Endothelial cell of umbilical vein (primary cell): ENCODE data around the gene TTL. TPM values are rescaled to one million over a fixed set of nuclear protein-coding genes. Genes with fewer than 3 reads are reported as not detected.

Experiments
- BruUV-seq: library from RNA; stranded (reverse); fragments of 400-500 nt; replicated peaks from 2 replicates; lab custom pipeline; 2021; lab: Mats Ljungman, UMichigan
- CTCF ChIA-PET: fragments of 300-600, 350-600 bp; sonication (Branson Sonifier 250); formaldehyde crosslinking; loops from one replicate; lab custom pipeline; 2021; ENCODE audit warnings: antibody characterized with exemption, inconsistent platforms; lab: Charles Lee
- POLR2A ChIA-PET: fragments of 300-600, 350-600 bp; sonication (Branson Sonifier 250); formaldehyde crosslinking; loops from one replicate; lab custom pipeline; 2021; ENCODE audit warnings: antibody characterized with exemption, inconsistent platforms; lab: Charles Lee
- DNase-seq: peaks from one replicate; pipeline ENCODE4 v3.0.0-alpha.2; 2011; ENCODE audit warnings: low read depth, low spot score
- FAIRE-seq: peaks from 2 replicates; lab custom pipeline; 2011; peaks lifted over from hg19 to GRCh38; lab: Jason Lieb, UNC
- H2AFZ ChIP-seq: 2 replicates; pipeline ENCODE4 v1.6.0; 2012; ENCODE audit warnings: low read depth, low read length, control low read depth, inconsistent platforms
- H3K27ac ChIP-seq: 2 replicates; pipeline ENCODE4 v1.5.1; 2011; ENCODE audit warnings: low read depth, mild to moderate bottlenecking, control low read depth, low read length, moderate library complexity; ENCODE audit not compliant: insufficient read depth
- H3K27me3 ChIP-seq, 2 experiments: 2 replicates each; pipeline versions ENCODE4 v1.6.0 to v1.6.1; 2011; ENCODE audit warnings: low read length in 2 of 2, mixed read lengths in 1 of 2; ENCODE audit not compliant: control insufficient read depth in 2 of 2, insufficient read depth in 2 of 2
- H3K36me3 ChIP-seq, 2 experiments: 2 replicates in 1 of 2; 3 replicates in 1 of 2; pipeline ENCODE4 v1.5.1; 2011; ENCODE audit warnings: low read length in 2 of 2, mild to moderate bottlenecking in 1 of 2, moderate library complexity in 1 of 2; ENCODE audit not compliant: control insufficient read depth in 2 of 2, insufficient read depth in 2 of 2; ENCODE audit errors: extremely low read depth in 1 of 2
- H3K4me1 ChIP-seq: 3 replicates; pipeline ENCODE4 v1.5.1; 2011; ENCODE audit warnings: mild to moderate bottlenecking, low read length; ENCODE audit not compliant: control insufficient read depth, insufficient read depth; ENCODE audit errors: extremely low read depth
- H3K4me2 ChIP-seq: 2 replicates; pipeline ENCODE4 v1.6.1; 2011; ENCODE audit warnings: low read length, control low read depth, mixed read lengths; ENCODE audit not compliant: insufficient read depth
- H3K4me3 ChIP-seq, 3 experiments: fragments of 200-600 bp in 1 of 3; sonication (generic), shearing (Covaris generic) in 1 of 3; replicated peaks in 1 of 3; 2 replicates each; pipeline ENCODE4 v1.5.1; 2011 to 2016; ENCODE audit warnings: control low read depth in 3 of 3, low read length in 3 of 3, mild to moderate bottlenecking in 2 of 3, inconsistent platforms in 1 of 3, low read depth in 1 of 3, moderate library complexity in 1 of 3; ENCODE audit not compliant: insufficient read depth in 1 of 3
- H3K79me2 ChIP-seq: 2 replicates; pipeline ENCODE4 v1.6.0; 2012; ENCODE audit warnings: low read length, inconsistent platforms; ENCODE audit not compliant: control insufficient read depth, insufficient read depth
- H3K9ac ChIP-seq: replicated peaks from 2 replicates; pipeline ENCODE3; 2011; ENCODE audit warnings: low read length, control low read depth; ENCODE audit not compliant: insufficient read depth; ENCODE audit errors: extremely low read depth
- H3K9me1 ChIP-seq: replicated peaks from 3 replicates; pipeline ENCODE4 v1.6.0; 2011; ENCODE audit warnings: mild to moderate bottlenecking, low read length; ENCODE audit not compliant: control insufficient read depth, insufficient read depth; ENCODE audit errors: extremely low read depth
- H3K9me3 ChIP-seq: replicated peaks from 2 replicates; pipeline ENCODE4 v1.5.1; 2012; ENCODE audit warnings: low read length, inconsistent platforms; ENCODE audit not compliant: control insufficient read depth, insufficient read depth
- H4K20me1 ChIP-seq: replicated peaks from 2 replicates; pipeline ENCODE3; 2011; ENCODE audit warnings: mild to moderate bottlenecking, low read length; ENCODE audit not compliant: control insufficient read depth, insufficient read depth; ENCODE audit errors: extremely low read depth
- CTCF ChIP-seq, 2 donors: IDR thresholded peaks; 1 replicate in 1 of 2; 2 replicates in 1 of 2; pipeline ENCODE4 v1.5.1; 2011; ENCODE audit warnings: low read length in 2 of 2, mild to moderate bottlenecking in 2 of 2, moderate library complexity in 2 of 2, control low read depth in 1 of 2, inconsistent platforms in 1 of 2, low read depth in 1 of 2; ENCODE audit not compliant: insufficient read depth in 1 of 2; ENCODE audit errors: extremely low read depth in 1 of 2
- EZH2 ChIP-seq: IDR thresholded peaks from 2 replicates; pipeline ENCODE4 v1.6.1; 2012; ENCODE audit warnings: borderline replicate concordance, low read depth, mild to moderate bottlenecking, moderate library complexity, low read length, inconsistent platforms; ENCODE audit not compliant: severe bottlenecking
- FOS ChIP-seq: IDR thresholded peaks from 2 replicates; pipeline ENCODE4 v1.6.1; 2011; ENCODE audit warnings: mild to moderate bottlenecking, low read length, moderate library complexity, borderline replicate concordance; ENCODE audit not compliant: insufficient read depth
- GATA2 ChIP-seq: IDR thresholded peaks from 2 replicates; pipeline ENCODE4 v1.7.0; 2011; ENCODE audit warnings: low read depth, mild to moderate bottlenecking, moderate library complexity, mixed read lengths, low read length; ENCODE audit not compliant: insufficient read length, insufficient read depth
- JUN ChIP-seq: IDR thresholded peaks from 2 replicates; pipeline ENCODE4 v1.6.1; 2011; ENCODE audit warnings: borderline replicate concordance, low read depth; ENCODE audit not compliant: insufficient read length, insufficient read depth
- MAX ChIP-seq: IDR thresholded peaks from 2 replicates; pipeline ENCODE4 v1.6.1; 2011; ENCODE audit not compliant: insufficient read depth, insufficient read length
- MYC ChIP-seq: IDR thresholded peaks from one replicate; pipeline ENCODE4 v1.6.1; 2011; ENCODE audit warnings: mild to moderate bottlenecking, low read depth, low read length
- POLR2A ChIP-seq: IDR thresholded peaks from 2 replicates; pipeline ENCODE4 v1.6.1; 2012; ENCODE audit warnings: low read depth, mild to moderate bottlenecking, control low read depth, low read length
- POLR2AphosphoS5 ChIP-seq: IDR thresholded peaks from 2 replicates; pipeline ENCODE4 v1.6.1; 2012; ENCODE audit warnings: low read depth, mild to moderate bottlenecking, control low read depth, low read length, moderate library complexity; ENCODE audit not compliant: insufficient read depth
- dilution Hi-C: fragments of 300-500 bp; cut with MboI; formaldehyde crosslinking; loops from one replicate; pipeline ENCODE4 v1.15.0; 2019; ENCODE audit warnings: low sequenced_read_pairs; ENCODE audit not compliant: extremely low pct_ligation_motif_present
- intact Hi-C: fragments of 100-400 bp; cut with micrococcal nuclease; formaldehyde crosslinking; loops from one replicate; pipeline ENCODE4 v1.10.0; 2022
- polyA plus RNA-seq, 4 experiments: library from polyadenylated mRNA; depleted of rRNA in 3 of 4; stranded (reverse) in 3 of 4; unstranded in 1 of 4; fragments of >200 nt; gene quantifications; 2 replicates each; pipeline versions ENCODE4 v1.2.1 to v1.2.3, GENCODE V29; 2011 to 2012; ENCODE audit warnings: missing spikeins in 1 of 4
- total RNA-seq: library from RNA; stranded (reverse); gene quantifications from 2 replicates; pipeline ENCODE4 v1.2.3, GENCODE V29; 2021

Gene TTL
- total and polyA plus RNA-seq, 2 donors (not counting 3 experiments of a cell fraction or from before 2014, with no cell fraction given), result 21.9 to 66.8 TPM

- FAIRE-seq (peak; percentile 50), DNase-seq (no peak)
- Histone ChIP-seq H3K79me2 (peaks cover 37% of the 10 kb centered on the region), H3K4me3 (peak overlapping the region; percentile 64 to 87 (median 82)), H4K20me1 (no peaks in the 10 kb centered on the region), H3K9me3 (no peaks in the 10 kb centered on the region), H3K4me2 (peak overlapping the region; percentile 91), H2AFZ (peak overlapping the region; percentile 92), H3K9ac (peak overlapping the region; percentile 79), H3K36me3 (no peaks in the 10 kb centered on the region), H3K9me1 (no peaks in the 10 kb centered on the region), H3K27me3 (no peaks in the 10 kb centered on the region), H3K27ac (peak overlapping the region; percentile 76), H3K4me1 (peaks cover 14% of the 10 kb centered on the region)
- TSS peak; percentile 94 for BruUV-seq
- ChIA-PET CTCF (no interaction called here), POLR2A (no interaction called here)
- TF ChIP-seq POLR2A (peak; percentile 46), EZH2 (no peak)
- intact Hi-C loops, result no loop called here
- dilution Hi-C loops, result no loop called here
Observed at GRCh38 chr2:112541315-112542122, 59.6 kb downstream of the TTL start.

DNA sequence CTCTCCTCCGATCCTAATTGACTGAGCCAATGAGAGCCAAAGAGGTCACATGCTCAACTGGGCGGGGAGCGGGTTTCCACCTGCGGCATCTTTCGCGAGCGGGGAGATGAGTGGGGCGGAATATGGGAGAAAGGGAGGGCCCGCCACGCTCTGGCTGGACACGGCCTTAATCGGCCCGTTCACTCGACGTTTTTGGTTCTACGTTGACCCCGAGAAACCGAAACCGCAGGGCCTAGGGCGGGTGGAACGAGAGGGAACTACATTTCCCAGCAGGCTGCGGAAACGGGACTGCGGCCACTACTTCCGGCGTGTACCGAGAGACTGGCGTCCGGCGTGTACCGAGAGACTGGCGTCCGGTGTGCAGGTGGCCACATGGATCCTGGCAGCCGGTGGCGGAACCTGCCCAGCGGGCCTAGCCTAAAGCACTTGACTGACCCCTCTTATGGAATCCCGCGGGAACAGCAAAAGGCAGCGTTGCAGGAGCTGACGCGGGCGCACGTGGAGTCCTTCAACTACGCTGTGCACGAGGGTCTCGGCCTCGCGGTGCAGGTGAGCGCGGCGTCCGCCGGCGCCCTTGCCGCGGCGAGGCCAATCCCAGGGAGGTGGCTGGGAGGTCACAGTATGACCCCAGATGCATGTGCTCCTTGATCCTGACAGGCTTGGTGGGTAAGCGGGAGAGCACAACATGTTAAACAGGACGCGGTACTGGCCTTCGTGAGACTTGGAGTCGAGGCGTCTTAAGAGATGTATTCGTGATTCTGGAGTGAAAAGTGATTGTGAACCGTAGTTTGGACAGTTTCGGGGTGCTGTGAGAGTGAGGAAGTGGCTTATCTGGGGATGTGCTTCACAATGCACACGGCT lies 60.4 kb downstream of the TTL start, which contains the start of gene POLR1B:
Gene POLR1B (plus strand): TSS at position 343 of the 861 bp plus-strand sequence. CDS start 30 bp downstream, at position 373.
- peak within 1 kb of the TSS; percentile 79 for H3K9ac ChIP-seq
- H3K4me3 ChIP-seq, result peak within 1 kb of the TSS; percentile 64 to 87 (median 82)
- ChIA-PET CTCF (interaction anchor here (0.7 to 1.7 kb wide), 3 partner anchors 58 to 655 kb away, joined by 3 read pairs; no protein-coding TSS in a partner anchor), POLR2A (no interaction called here)
- peak within 1 kb of the TSS; percentile 92 for H2AFZ ChIP-seq
- FAIRE-seq (peak; percentile 68), DNase-seq (peak; percentile 87)
- no peaks in the 10 kb centered on the region for H3K9me3 ChIP-seq
- peak within 1 kb of the TSS; percentile 76 for H3K27ac ChIP-seq
- H3K36me3 ChIP-seq, result peaks cover 0 to under 1% of the 10 kb centered on the region in 2 experiments
- peaks cover 14% of the 10 kb centered on the region for H3K4me1 ChIP-seq
- H3K27me3 ChIP-seq, result no peaks in the 10 kb centered on the region
- TF ChIP-seq MYC, result peak; percentile 80
- TF ChIP-seq POLR2AphosphoS5, result no peak
- TF ChIP-seq MAX, result peak; percentile 93
- TF ChIP-seq POLR2A, result peak; percentile 67
- TF ChIP-seq JUN, result no peak
- TF ChIP-seq GATA2, result no peak
- no peak for TF ChIP-seq FOS
- TF ChIP-seq CTCF (IDR thresholded peaks at IDR 0.05; ENCODE audit: extremely low read depth in 1 of 2, insufficient read depth in 1 of 2, low read depth in 1 of 2, low read length in 2 of 2), result no peak
- no peak for TF ChIP-seq EZH2
- TSS peak; percentile 46 for BruUV-seq
- no peaks in the 10 kb centered on the region for H4K20me1 ChIP-seq
- H3K9me1 ChIP-seq, result no peaks in the 10 kb centered on the region
- intact Hi-C loops, result no loop called here
- peak within 1 kb of the TSS; percentile 91 for H3K4me2 ChIP-seq
- H3K79me2 ChIP-seq, result peaks cover 37% of the 10 kb centered on the region
- dilution Hi-C loops, result no loop called here
